GM19452 (cell line): Measurements from ENCODE around the gene PSPN.
A peak's percentile ranks its signal among the peaks of the same experiment; 100 is the strongest.
"Not testable (repeated sequence)": the region's sequence is repeated elsewhere in the genome, so short reads cannot be mapped to it uniquely, and the experiment has no call there.

Source experiments
- ATAC-seq: cut with Tn5 transposase; IDR thresholded peaks from one replicate; pipeline ENCODE4 v1.9.1; 2021; ENCODE audit not compliant: unreplicated experiment

PSPN gene

GRCh38 chr19:6402837-6403608 lies 27.3 kb upstream of the PSPN start:
- no peak for ATAC-seq

GRCh38 chr19:6402058-6402457 lies 26.3 kb upstream of the PSPN start:
- ATAC-seq: no peak

GRCh38 chr19:6400062-6400944 lies 24.6 kb upstream of the PSPN start:
- ATAC-seq: not testable (repeated sequence)

- no peak for ATAC-seq
Observed at GRCh38 chr19:6396305-6396704, 20.6 kb upstream of the PSPN start.

- ATAC-seq: no peak
Observed at GRCh38 chr19:6394831-6395230, 19.1 kb upstream of the PSPN start.

GRCh38 chr19:6393983-6394412 lies 18.3 kb upstream of the PSPN start:
- ATAC-seq: no peak

- ATAC-seq: peak; percentile 74
Observed at GRCh38 chr19:6393074-6393982, 17.6 kb upstream of the PSPN start, which contains the start of gene GTF2F1. GTF2F1 (minus strand) TSS chr19:6393164; CDS start chr19:6392995, 169 bp downstream.

- no peak for ATAC-seq
Observed at GRCh38 chr19:6392221-6393073, 16.7 kb upstream of the PSPN start.

- no peak for ATAC-seq
Observed at GRCh38 chr19:6387372-6387771, 11.6 kb upstream of the PSPN start.

- no peak for ATAC-seq
Observed at GRCh38 chr19:6384381-6384780, 8.6 kb upstream of the PSPN start.

GRCh38 chr19:6383188-6383587 lies 7.5 kb upstream of the PSPN start:
- no peak for ATAC-seq

GRCh38 chr19:6381030-6381750 lies 5.5 kb upstream of the PSPN start:
- ATAC-seq: no peak

GRCh38 chr19:6379744-6380143 lies 4.0 kb upstream of the PSPN start:
- no peak for ATAC-seq

GRCh38 chr19:6378486-6378885 lies 2.8 kb upstream of the PSPN start:
- ATAC-seq: no peak

- ATAC-seq: no peak
Observed at GRCh38 chr19:6378041-6378440, 2.3 kb upstream of the PSPN start.

GRCh38 chr19:6376512-6377190 lies 918 bp upstream of the PSPN start:
- ATAC-seq: no peak

- no peak for ATAC-seq
Observed at GRCh38 chr19:6374711-6375410, 872 bp downstream of the PSPN start.

GRCh38 chr19:6374161-6374709 lies 1.5 kb downstream of the PSPN start:
- ATAC-seq: no peak
